Karpas-422 (cell line): ENCODE data around the gene MAPT. TPM values are rescaled to one million over a fixed set of nuclear protein-coding genes. Genes with fewer than 3 reads are reported as not detected.

Source experiments
- DNase-seq: peaks from one replicate; pipeline ENCODE4 v3.0.0-alpha.2; 2015
- H2AFZ ChIP-seq: fragments of 200-600 bp; sonication (generic); 2 replicates; pipeline ENCODE4 v1.6.1; 2014; ENCODE audit warnings: antibody characterized with exemption, low read length, mixed read lengths
- H3K27ac ChIP-seq: fragments of 200-600 bp; sonication (generic); 2 replicates; pipeline ENCODE4 v1.5.1; 2014; ENCODE audit warnings: mild to moderate bottlenecking, low read length, moderate library complexity
- H3K27me3 ChIP-seq: fragments of 200-600 bp; sonication (generic); 2 replicates; pipeline ENCODE4 v1.6.1; 2014; ENCODE audit warnings: low read length, mixed read lengths
- H3K36me3 ChIP-seq: fragments of 200-600 bp; sonication (generic); 2 replicates; pipeline ENCODE4 v1.6.1; 2014; ENCODE audit warnings: low read length, mixed read lengths; ENCODE audit not compliant: insufficient read depth
- H3K4me1 ChIP-seq: fragments of 200-600 bp; sonication (generic); 2 replicates; pipeline ENCODE4 v1.6.1; 2014; ENCODE audit warnings: mild to moderate bottlenecking, low read length, mixed read lengths
- H3K4me2 ChIP-seq: fragments of 200-600 bp; sonication (generic); 2 replicates; pipeline ENCODE4 v1.6.1; 2014; ENCODE audit warnings: low read length, low read depth, mild to moderate bottlenecking; ENCODE audit not compliant: poor library complexity, severe bottlenecking
- H3K4me3 ChIP-seq: fragments of 200-600 bp; sonication (generic); 2 replicates; pipeline ENCODE4 v1.5.1; 2014; ENCODE audit warnings: mild to moderate bottlenecking, antibody characterized with exemption, low read length, mixed read lengths
- H3K79me2 ChIP-seq: fragments of 200-600 bp; sonication (generic); 2 replicates; pipeline ENCODE4 v1.6.1; 2014; ENCODE audit warnings: mild to moderate bottlenecking, low read length, mixed read lengths
- H3K9ac ChIP-seq: fragments of 200-600 bp; sonication (generic); 2 replicates; pipeline ENCODE4 v1.6.0; 2014; ENCODE audit warnings: low read length
- H3K9me2 ChIP-seq: fragments of 200-600 bp; sonication (generic), shearing (Covaris generic); replicated peaks from 2 replicates; pipeline ENCODE4 v1.6.0; 2014; ENCODE audit warnings: mild to moderate bottlenecking, low read length, moderate library complexity; ENCODE audit not compliant: insufficient read depth
- H3K9me3 ChIP-seq: fragments of 300-700, 200-600 bp; sonication (generic); 2 replicates; pipeline ENCODE4 v1.6.1; 2014; ENCODE audit warnings: low read length, mixed read lengths
- H4K20me1 ChIP-seq: fragments of 200-600 bp; sonication (generic); 2 replicates; pipeline ENCODE4 v1.6.1; 2014; ENCODE audit warnings: mild to moderate bottlenecking, antibody characterized with exemption, low read length, low read depth; ENCODE audit not compliant: insufficient read depth
- total RNA-seq: library from RNA; depleted of rRNA; stranded (reverse); fragments of >200 nt; shearing (Covaris generic); gene quantifications from 2 replicates; pipeline ENCODE4 v1.2.3, GENCODE V29; 2014; ENCODE audit warnings: low replicate concordance

Gene MAPT
- total RNA-seq, 1 experiment from 2014 or later: 0.15 TPM

- Histone ChIP-seq H2AFZ (no peak overlapping the region), H3K4me2 (no peak overlapping the region), H3K27me3 (no peaks in the 10 kb centered on the region), H3K79me2 (peaks cover 64% of the 10 kb centered on the region), H3K4me1 (0 out of 2 replicates have a peak, but pooled peaks cover 3% of the 10 kb centered on the region), H4K20me1 (no peaks in the 10 kb centered on the region), H3K9me3 (no peaks in the 10 kb centered on the region), H3K9ac (no peak overlapping the region), H3K4me3 (no peak overlapping the region), H3K9me2 (no peaks in the 10 kb centered on the region), H3K27ac (no peak overlapping the region), H3K36me3 (peaks cover 17% of the 10 kb centered on the region; the same call in 1 of the 2 replicates)
- DNase-seq: no peak
These were observed 162.5 kb downstream of the MAPT start for GRCh38 chr17:46056800-46057304.

GRCh38 chr17:46057366-46057765 lies 163.0 kb downstream of the MAPT start:
- no peak overlapping the region for H3K4me2 ChIP-seq

DNA sequence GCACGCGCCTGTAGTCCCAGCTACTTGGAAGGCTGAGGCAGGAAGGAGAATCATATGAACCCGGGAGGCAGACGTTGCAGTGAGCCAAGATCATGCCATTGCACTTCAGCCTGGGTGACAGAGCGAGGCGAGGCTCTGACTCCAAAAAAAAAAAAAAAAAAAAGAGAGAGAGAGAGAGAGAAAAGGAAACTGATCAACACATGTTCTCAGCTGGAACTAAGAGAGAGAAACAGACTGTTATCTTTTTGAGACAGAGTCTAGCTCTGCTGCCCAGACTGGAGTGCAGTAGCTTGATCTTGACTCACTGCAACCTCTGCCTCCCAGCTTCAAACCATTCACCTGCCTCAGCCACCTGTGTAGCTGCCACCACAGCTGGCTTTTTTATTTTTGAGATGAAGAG lies 165.1 kb downstream of the MAPT start:
- DNase-seq: no peak
- Histone ChIP-seq H3K4me3 (no peak overlapping the region), H4K20me1 (no peaks in the 10 kb centered on the region), H3K4me2 (no peak overlapping the region), H3K36me3 (peaks cover 23% of the 10 kb centered on the region; the same call in 1 of the 2 replicates), H3K27me3 (no peaks in the 10 kb centered on the region), H3K9me2 (no peaks in the 10 kb centered on the region), H3K79me2 (peaks cover 80% of the 10 kb centered on the region), H3K9me3 (no peaks in the 10 kb centered on the region), H3K9ac (no peak overlapping the region), H3K27ac (no peak overlapping the region), H3K4me1 (0 out of 2 replicates have a peak, but pooled peaks cover 3% of the 10 kb centered on the region), H2AFZ (no peak overlapping the region)

More at GRCh38 chr17:46057366-46057765, 163.0 kb downstream of the MAPT start:
- peaks cover 69% of the 10 kb centered on the region for H3K79me2 ChIP-seq
- H3K27me3 ChIP-seq: no peaks in the 10 kb centered on the region
- no peak overlapping the region for H2AFZ ChIP-seq
- no peaks in the 10 kb centered on the region for H4K20me1 ChIP-seq
- no peak overlapping the region for H3K9ac ChIP-seq
- H3K9me2 ChIP-seq: no peaks in the 10 kb centered on the region
- peaks cover 17% of the 10 kb centered on the region; the same call in 1 of the 2 replicates for H3K36me3 ChIP-seq
- DNase-seq: no peak
- H3K27ac ChIP-seq: no peak overlapping the region
- 0 out of 2 replicates have a peak, but pooled peaks cover 3% of the 10 kb centered on the region for H3K4me1 ChIP-seq
- no peak overlapping the region for H3K4me3 ChIP-seq
- H3K9me3 ChIP-seq: no peaks in the 10 kb centered on the region

GRCh38 chr17:46060461-46060860 lies 166.1 kb downstream of the MAPT start:
- no peak overlapping the region for H3K4me2 ChIP-seq
- 0 out of 2 replicates have a peak, but pooled peaks cover 3% of the 10 kb centered on the region for H3K4me1 ChIP-seq
- H2AFZ ChIP-seq: no peak overlapping the region
- no peaks in the 10 kb centered on the region for H3K9me3 ChIP-seq
- H3K9me2 ChIP-seq: no peaks in the 10 kb centered on the region
- H3K27me3 ChIP-seq: no peaks in the 10 kb centered on the region
- peaks cover 23% of the 10 kb centered on the region; the same call in 1 of the 2 replicates for H3K36me3 ChIP-seq
- no peak overlapping the region for H3K9ac ChIP-seq
- DNase-seq: no peak
- H4K20me1 ChIP-seq: no peaks in the 10 kb centered on the region
- no peak overlapping the region for H3K27ac ChIP-seq
- H3K4me3 ChIP-seq: no peak overlapping the region
- peaks cover 85% of the 10 kb centered on the region for H3K79me2 ChIP-seq

- Histone ChIP-seq H3K79me2 (peaks cover 86% of the 10 kb centered on the region), H3K9me2 (no peaks in the 10 kb centered on the region), H3K4me3 (no peak overlapping the region), H3K36me3 (peaks cover 25% of the 10 kb centered on the region; the same call in 1 of the 2 replicates), H2AFZ (no peak overlapping the region), H3K9ac (no peak overlapping the region), H3K4me1 (0 out of 2 replicates have a peak, but pooled peaks cover 3% of the 10 kb centered on the region), H3K4me2 (no peak overlapping the region), H4K20me1 (no peaks in the 10 kb centered on the region), H3K27ac (no peak overlapping the region), H3K9me3 (no peaks in the 10 kb centered on the region), H3K27me3 (no peaks in the 10 kb centered on the region)
- DNase-seq: no peak
These were observed 167.1 kb downstream of the MAPT start for GRCh38 chr17:46061435-46061834.

GRCh38 chr17:46063241-46063640 lies 168.9 kb downstream of the MAPT start:
- Histone ChIP-seq H3K9ac (no peak overlapping the region), H3K27ac (no peak overlapping the region), H3K9me2 (no peaks in the 10 kb centered on the region), H3K4me3 (no peak overlapping the region), H4K20me1 (no peaks in the 10 kb centered on the region), H3K79me2 (peaks cover 86% of the 10 kb centered on the region), H3K9me3 (no peaks in the 10 kb centered on the region), H3K4me2 (no peak overlapping the region), H3K4me1 (0 out of 2 replicates have a peak, but pooled peaks cover 3% of the 10 kb centered on the region), H2AFZ (no peak overlapping the region), H3K36me3 (peaks cover 39% of the 10 kb centered on the region; the same call in 1 of the 2 replicates), H3K27me3 (no peaks in the 10 kb centered on the region)
- DNase-seq: no peak

- 0 out of 2 replicates have a peak, but pooled peaks cover 3% of the 10 kb centered on the region for H3K4me1 ChIP-seq
- H3K9ac ChIP-seq: no peak overlapping the region
- H3K27me3 ChIP-seq: no peaks in the 10 kb centered on the region
- H3K36me3 ChIP-seq: peaks cover 38% of the 10 kb centered on the region; the same call in 1 of the 2 replicates
- no peak overlapping the region for H3K4me2 ChIP-seq
- no peaks in the 10 kb centered on the region for H3K9me3 ChIP-seq
- peaks cover 89% of the 10 kb centered on the region for H3K79me2 ChIP-seq
- no peak overlapping the region for H3K4me3 ChIP-seq
- no peaks in the 10 kb centered on the region for H4K20me1 ChIP-seq
- H3K9me2 ChIP-seq: no peaks in the 10 kb centered on the region
- H2AFZ ChIP-seq: no peak overlapping the region
- DNase-seq: no peak
- no peak overlapping the region for H3K27ac ChIP-seq
These were observed 170.1 kb downstream of the MAPT start for GRCh38 chr17:46064460-46064859.

- Histone ChIP-seq H3K4me2 (no peak overlapping the region), H3K36me3 (peaks cover 13% of the 10 kb centered on the region; the same call in 1 of the 2 replicates), H3K9me3 (no peaks in the 10 kb centered on the region), H3K79me2 (peaks cover 98% of the 10 kb centered on the region), H3K4me1 (peaks cover 31% of the 10 kb centered on the region), H2AFZ (no peak overlapping the region), H3K27ac (no peak overlapping the region), H3K9me2 (no peaks in the 10 kb centered on the region), H3K9ac (no peak overlapping the region), H3K4me3 (no peak overlapping the region), H3K27me3 (no peaks in the 10 kb centered on the region), H4K20me1 (no peaks in the 10 kb centered on the region)
- DNase-seq: no peak
These were observed 177.4 kb downstream of the MAPT start for GRCh38 chr17:46071796-46072195.
